ENCODE data around the gene CNTNAP5. TPM values are rescaled to one million over a fixed set of nuclear protein-coding genes. Genes with fewer than 3 reads are reported as not detected.

The CNTNAP5 gene
- total and polyA plus RNA-seq, 12 donors, result 0.08 to 4.9 (median 0.96) TPM; not detected in 5

- Histone ChIP-seq H3K27ac (no peak overlapping the region), H3K36me3 (replicated peaks in 1 of 2) (no peaks in the 10 kb centered on the region), H3K9me3 (replicated peaks in 1 of 3) (no peaks in the 10 kb centered on the region), H3K4me3 (no peak overlapping the region), H3K27me3 (no peaks in the 10 kb centered on the region), H3K4me1 (replicated peaks in 1 of 2) (no peaks in the 10 kb centered on the region)
- TF ChIP-seq CTCF (IDR thresholded peaks at IDR 0.05), result no peak
- no peak for TF ChIP-seq POLR2A (IDR thresholded peaks at IDR 0.05)
- WGBS, 4 donors, result 88 to 95% (median 94%) methylated on average over 4 of the region's 4 CpGs
- intact Hi-C loops (cut with DNase I), result no loop called here
- no peak for DNase-seq
These were observed 559.5 kb downstream of the CNTNAP5 start for GRCh38 chr2:124584615-124585014.

GRCh38 chr2:124585277-124585676 lies 560.2 kb downstream of the CNTNAP5 start:
- DNase-seq, result no peak
- Histone ChIP-seq H3K36me3 (replicated peaks in 1 of 2) (no peaks in the 10 kb centered on the region), H3K27ac (no peak overlapping the region), H3K4me3 (no peak overlapping the region), H3K27me3 (no peaks in the 10 kb centered on the region), H3K4me1 (replicated peaks in 1 of 2) (no peaks in the 10 kb centered on the region), H3K9me3 (replicated peaks in 1 of 3) (no peaks in the 10 kb centered on the region)
- intact Hi-C loops (cut with DNase I), result no loop called here
- no peak for TF ChIP-seq POLR2A (IDR thresholded peaks at IDR 0.05)
- TF ChIP-seq CTCF (IDR thresholded peaks at IDR 0.05), result no peak
- WGBS, 4 donors, result 64 to 82% (median 72%) methylated on average over 1 of the region's 1 CpG

- 89 to 95% (median 92%) methylated on average over 3 of the region's 3 CpGs for WGBS, 4 donors
- Histone ChIP-seq H3K4me3 (no peak overlapping the region), H3K36me3 (replicated peaks in 1 of 2) (no peaks in the 10 kb centered on the region), H3K27ac (no peak overlapping the region), H3K27me3 (no peaks in the 10 kb centered on the region), H3K9me3 (replicated peaks in 1 of 3) (no peaks in the 10 kb centered on the region), H3K4me1 (replicated peaks in 1 of 2) (no peaks in the 10 kb centered on the region)
- intact Hi-C loops (cut with DNase I), result no loop called here
- DNase-seq, result no peak
- TF ChIP-seq CTCF (IDR thresholded peaks at IDR 0.05) (no peak), POLR2A (IDR thresholded peaks at IDR 0.05) (no peak)
These were observed 561.1 kb downstream of the CNTNAP5 start for GRCh38 chr2:124586210-124586609.

GRCh38 chr2:124586835-124587234 lies 561.7 kb downstream of the CNTNAP5 start:
- no peak overlapping the region for H3K4me3 ChIP-seq
- H3K27ac ChIP-seq, result no peak overlapping the region
- no peaks in the 10 kb centered on the region for H3K4me1 ChIP-seq (replicated peaks in 1 of 2)
- TF ChIP-seq CTCF (IDR thresholded peaks at IDR 0.05) (no peak), POLR2A (IDR thresholded peaks at IDR 0.05) (no peak)
- no peak for DNase-seq
- intact Hi-C loops (cut with DNase I), result no loop called here
- 79 to 94% (median 85%) methylated on average over 2 of the region's 2 CpGs for WGBS, 4 donors
- no peaks in the 10 kb centered on the region for H3K9me3 ChIP-seq (replicated peaks in 1 of 3)
- H3K27me3 ChIP-seq, result no peaks in the 10 kb centered on the region
- no peaks in the 10 kb centered on the region for H3K36me3 ChIP-seq (replicated peaks in 1 of 2)
